Keratinocyte (primary cell): Measurements from ENCODE around the gene CRISPLD2.

Experiments used
- EZH2 ChIP-seq: IDR thresholded peaks from one replicate; pipeline ENCODE4 v1.6.1; 2012; ENCODE audit warnings: inconsistent platforms, mild to moderate bottlenecking, low read length, moderate library complexity
- TF ChIP-seq, protein P1 (sequence below), 3 experiments: IDR thresholded peaks in 1 of 3; conservative IDR thresholded peaks in 1 of 3; optimal IDR thresholded peaks in 1 of 3; 2 replicates in 2 of 3; 3 replicates in 1 of 3; pipeline versions ENCODE3 to v1.5.1; 2011; ENCODE audit warnings: low read length in 3 of 3, mild to moderate bottlenecking in 3 of 3, moderate library complexity in 2 of 3, control low read depth in 1 of 3, inconsistent platforms in 1 of 3; ENCODE audit not compliant: insufficient read depth in 2 of 3; ENCODE audit errors: extremely low read depth in 1 of 3

DNA sequence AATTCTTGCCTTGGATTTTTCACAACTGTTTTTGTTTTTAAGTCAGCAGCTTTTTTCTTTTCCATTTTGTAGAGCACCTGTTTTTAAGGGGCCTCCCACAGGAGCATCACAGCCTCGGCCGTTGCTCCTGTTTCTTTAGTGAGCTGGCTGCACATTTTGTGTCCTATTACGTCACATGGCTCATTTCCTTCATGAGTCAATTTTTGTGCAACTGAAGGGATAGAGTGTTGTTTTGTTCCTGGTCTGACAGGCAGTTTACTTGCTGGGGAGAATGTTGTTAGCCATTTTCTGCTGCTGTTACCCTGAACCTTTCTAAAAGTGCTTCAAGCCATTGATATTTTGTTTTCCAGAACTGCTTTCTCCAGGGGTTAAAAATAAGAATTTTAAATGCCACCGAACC is 45.0 kb upstream of the CRISPLD2 start:
- no peak for TF ChIP-seq EZH2
- TF ChIP-seq, protein P1, sequence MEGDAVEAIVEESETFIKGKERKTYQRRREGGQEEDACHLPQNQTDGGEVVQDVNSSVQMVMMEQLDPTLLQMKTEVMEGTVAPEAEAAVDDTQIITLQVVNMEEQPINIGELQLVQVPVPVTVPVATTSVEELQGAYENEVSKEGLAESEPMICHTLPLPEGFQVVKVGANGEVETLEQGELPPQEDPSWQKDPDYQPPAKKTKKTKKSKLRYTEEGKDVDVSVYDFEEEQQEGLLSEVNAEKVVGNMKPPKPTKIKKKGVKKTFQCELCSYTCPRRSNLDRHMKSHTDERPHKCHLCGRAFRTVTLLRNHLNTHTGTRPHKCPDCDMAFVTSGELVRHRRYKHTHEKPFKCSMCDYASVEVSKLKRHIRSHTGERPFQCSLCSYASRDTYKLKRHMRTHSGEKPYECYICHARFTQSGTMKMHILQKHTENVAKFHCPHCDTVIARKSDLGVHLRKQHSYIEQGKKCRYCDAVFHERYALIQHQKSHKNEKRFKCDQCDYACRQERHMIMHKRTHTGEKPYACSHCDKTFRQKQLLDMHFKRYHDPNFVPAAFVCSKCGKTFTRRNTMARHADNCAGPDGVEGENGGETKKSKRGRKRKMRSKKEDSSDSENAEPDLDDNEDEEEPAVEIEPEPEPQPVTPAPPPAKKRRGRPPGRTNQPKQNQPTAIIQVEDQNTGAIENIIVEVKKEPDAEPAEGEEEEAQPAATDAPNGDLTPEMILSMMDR (optimal IDR thresholded peaks at IDR 0.05 in 1 of 3, IDR thresholded peaks at IDR 0.05 in 1 of 3, conservative IDR thresholded peaks at IDR 0.05 in 1 of 3; ENCODE audit: extremely low read depth in 1 of 3, insufficient read depth in 2 of 3, low read length in 3 of 3): no peak
